HG02588 (cell line): ENCODE data around the gene PFKL.
"Not testable (repeated sequence)": the region's sequence is repeated elsewhere in the genome, so short reads cannot be mapped to it uniquely, and the experiment has no call there.

Experiments
- ATAC-seq: cut with Tn5 transposase; IDR thresholded peaks from one replicate; pipeline ENCODE4 v1.9.1; 2021; ENCODE audit warnings: mild to moderate bottlenecking, moderate library complexity; ENCODE audit not compliant: unreplicated experiment

The PFKL gene

DNA sequence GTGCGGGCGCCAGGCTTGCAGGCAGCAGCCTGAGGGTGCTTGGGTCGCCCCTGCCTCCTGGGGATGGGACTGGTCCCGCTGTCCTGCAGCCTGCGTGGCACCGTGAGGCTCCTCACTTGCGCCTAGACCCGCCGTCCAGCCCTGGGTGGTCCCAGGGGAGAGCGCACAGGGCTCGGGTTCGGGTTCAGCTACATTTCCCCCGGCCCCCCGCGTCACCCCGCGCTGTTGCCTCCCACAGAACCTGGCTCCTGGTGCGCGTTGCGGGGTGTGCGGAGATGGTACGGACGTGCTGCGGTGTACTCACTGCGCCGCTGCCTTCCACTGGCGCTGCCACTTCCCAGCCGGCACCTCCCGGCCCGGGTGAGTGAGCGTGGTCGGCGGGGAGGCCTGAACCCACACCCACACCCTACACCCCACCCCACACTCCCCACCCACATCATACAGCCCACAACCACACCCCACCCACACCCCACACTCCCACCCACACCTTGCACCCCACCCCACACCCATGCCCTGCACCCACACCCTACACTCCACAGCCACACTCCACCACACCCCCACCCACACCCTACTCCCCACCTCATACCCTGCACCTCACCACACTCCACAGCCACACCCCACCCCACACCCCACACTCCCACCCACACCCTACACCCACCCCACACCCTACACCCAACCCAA is 6.2 kb upstream of the PFKL start:
- no peak for ATAC-seq

DNA sequence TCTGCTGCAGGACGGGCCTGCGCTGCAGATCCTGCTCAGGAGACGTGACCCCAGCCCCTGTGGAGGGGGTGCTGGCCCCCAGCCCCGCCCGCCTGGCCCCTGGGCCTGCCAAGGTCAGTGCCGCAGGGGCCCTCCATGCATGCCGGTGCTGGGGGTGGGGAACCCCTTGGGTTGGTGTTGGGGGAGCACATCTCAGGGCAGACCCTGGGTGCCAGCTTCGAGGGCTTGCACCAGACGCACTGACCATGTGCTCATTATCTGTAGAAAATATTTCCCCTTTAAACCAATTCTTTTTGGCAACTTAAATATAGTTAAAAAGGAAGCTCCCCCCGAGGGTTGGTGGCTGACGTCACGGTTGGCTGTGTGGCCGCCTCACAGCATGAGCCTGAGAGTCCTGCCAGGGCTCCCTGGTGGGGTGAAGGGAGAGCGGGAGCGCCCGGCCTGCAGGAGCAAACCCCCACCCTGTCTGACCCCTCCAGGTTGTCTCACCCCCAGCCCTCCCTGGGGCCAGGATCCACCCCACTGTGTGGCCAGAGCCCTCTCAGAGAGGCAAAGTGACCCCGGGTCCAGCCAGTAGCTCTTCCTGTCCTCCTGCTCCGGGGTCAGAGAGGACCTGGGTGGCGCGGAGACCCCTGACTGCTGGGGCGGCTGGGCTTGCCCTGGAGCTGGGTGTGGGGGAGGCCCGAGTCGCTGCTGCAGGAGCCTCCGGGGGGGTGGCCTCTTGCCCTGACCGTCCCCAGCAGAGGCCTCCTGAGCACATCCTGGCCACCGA is 5.3 kb upstream of the PFKL start:
- ATAC-seq, result no peak

DNA sequence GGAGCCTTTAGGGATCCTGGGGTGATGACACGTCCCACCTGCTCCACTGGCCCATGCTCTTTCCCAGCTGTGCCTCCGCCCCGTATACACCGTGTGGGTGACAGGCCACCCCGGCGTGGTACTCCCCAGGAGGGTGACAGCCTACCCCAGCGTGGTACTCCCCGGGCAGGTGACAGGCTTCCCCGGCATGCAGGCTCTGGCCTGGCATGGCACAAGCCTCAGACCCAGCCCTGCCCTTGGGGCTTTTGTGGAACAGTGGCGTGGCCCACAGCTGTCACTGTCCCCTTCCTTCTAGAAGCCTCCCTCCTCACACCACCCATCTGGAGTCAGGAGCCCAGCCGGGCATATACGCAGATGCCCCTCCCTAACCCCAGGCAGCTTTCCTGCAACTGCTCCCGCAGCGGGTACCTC is 4.7 kb upstream of the PFKL start:
- ATAC-seq, result no peak

DNA sequence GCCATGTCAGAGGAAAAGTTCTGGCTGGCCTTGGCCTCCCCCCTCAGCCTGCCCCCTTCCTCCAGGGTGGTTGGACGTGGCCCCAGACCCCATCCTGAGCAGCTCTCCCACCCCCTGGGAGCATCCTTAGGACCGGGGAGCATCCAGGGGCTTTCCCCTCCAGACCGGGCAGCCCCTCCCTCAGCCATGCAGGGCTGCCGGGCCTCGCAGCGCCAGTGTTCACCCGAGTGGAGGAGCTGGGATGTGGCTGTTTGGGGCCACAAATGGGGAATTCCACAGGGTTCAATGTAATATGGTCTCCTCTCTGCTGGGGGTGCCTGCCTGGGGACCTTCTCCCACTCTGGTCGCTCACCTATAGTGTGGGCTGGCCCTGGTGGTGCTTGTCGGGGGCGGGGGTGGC is 4.2 kb upstream of the PFKL start:
- no peak for ATAC-seq

DNA sequence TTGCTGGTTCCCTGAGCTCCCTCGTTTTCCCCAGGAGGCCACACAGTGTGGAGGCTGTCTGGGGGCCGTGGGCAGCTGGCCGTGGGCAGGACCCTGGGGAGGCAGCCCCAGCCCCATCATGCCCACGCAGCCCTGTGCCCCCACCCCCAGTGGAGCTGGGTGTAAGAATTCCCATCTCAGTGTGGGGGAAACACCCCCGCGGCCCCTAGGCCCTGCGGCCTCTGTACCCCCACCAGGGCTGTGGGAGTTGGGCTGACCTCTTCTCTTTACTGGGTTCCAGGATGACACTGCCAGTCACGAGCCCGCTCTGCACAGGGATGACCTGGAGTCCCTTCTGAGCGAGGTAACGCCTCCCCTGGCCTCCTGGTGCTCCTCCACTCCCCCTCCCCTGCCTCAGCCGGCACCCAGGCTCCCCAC is 3.7 kb upstream of the PFKL start:
- ATAC-seq, result no peak

DNA sequence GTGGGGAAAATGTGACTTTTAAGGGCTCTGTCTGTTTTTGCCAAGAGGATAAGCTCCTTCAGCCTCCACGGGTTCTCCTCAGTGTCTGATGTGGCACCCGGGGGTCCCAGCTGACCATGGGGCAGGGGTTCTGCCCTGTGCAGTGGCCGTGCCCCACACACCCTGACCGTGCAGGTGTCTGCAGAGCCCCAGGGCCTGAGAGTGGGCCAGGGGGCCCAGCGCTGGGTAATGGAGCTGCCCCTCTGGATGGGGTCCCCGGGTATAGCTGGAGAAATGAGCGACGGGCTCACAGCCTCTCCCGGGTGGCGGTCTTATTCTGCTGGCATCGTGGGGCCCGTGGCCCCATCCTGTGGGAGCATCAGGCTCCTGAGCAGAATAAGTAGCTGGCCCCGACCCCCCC is 2.9 kb upstream of the PFKL start:
- ATAC-seq, result no peak

DNA sequence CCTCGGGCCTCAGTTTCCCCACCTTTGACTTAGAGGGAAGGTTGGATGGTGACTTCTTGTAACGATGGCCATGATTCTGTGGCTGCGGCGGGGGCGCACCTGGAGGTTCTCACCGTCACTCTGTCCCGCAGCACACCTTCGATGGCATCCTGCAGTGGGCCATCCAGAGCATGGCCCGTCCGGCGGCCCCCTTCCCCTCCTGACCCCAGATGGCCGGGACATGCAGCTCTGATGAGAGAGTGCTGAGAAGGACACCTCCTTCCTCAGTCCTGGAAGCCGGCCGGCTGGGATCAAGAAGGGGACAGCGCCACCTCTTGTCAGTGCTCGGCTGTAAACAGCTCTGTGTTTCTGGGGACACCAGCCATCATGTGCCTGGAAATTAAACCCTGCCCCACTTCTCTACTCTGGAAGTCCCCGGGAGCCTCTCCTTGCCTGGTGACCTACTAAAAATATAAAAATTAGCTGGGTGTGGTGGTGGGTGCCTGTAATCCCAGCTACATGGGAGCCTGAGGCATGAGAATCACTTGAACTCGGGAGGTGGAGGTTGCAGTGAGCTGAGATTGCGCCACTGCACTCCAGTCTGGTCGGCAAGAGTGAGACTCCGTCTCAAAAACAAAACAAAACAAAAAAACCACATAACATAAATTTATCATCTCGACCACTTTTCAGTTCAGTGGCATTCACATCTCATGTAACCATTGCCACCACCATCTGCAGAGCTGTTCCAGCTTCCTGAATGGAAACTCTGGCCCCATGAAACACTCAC is 2.1 kb upstream of the PFKL start:
- ATAC-seq, result no peak

DNA sequence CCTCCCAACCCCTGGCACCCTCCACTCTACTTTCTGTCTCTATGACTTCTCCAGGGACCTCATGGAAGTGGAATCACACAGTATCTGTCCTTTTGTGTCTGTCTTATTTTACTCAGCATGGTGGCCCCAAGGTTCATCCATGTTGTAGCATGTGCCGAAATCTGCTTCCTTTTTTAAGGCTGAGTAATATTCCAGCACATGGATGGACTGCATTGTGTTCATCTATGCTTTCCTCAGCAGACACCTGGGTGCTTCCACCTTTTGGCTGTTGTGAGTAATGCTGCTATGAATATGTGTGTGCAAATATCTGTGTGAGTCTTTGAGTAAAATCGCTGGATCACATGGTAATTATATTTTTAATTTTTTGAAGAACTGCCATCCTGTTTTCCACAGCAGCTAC is 1.6 kb upstream of the PFKL start:
- ATAC-seq, result no peak

DNA sequence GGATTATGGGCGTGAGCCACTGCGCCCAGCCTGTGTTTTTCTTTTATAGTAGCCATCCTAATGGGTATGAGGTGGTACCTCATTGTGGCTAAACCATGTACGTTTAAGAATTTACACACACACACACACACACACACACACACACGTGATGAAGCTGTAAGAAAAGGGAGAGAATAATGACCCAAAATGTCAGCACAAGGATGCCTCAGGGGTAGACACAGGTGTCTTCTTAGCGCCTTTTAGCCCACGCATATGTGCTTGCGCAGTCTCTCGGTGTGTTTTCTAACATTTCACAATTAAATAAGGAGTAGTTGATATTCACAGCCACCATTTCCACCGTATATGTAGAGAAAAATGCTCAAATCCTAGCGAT is 782 bp upstream of the PFKL start:
- ATAC-seq, result no peak

DNA sequence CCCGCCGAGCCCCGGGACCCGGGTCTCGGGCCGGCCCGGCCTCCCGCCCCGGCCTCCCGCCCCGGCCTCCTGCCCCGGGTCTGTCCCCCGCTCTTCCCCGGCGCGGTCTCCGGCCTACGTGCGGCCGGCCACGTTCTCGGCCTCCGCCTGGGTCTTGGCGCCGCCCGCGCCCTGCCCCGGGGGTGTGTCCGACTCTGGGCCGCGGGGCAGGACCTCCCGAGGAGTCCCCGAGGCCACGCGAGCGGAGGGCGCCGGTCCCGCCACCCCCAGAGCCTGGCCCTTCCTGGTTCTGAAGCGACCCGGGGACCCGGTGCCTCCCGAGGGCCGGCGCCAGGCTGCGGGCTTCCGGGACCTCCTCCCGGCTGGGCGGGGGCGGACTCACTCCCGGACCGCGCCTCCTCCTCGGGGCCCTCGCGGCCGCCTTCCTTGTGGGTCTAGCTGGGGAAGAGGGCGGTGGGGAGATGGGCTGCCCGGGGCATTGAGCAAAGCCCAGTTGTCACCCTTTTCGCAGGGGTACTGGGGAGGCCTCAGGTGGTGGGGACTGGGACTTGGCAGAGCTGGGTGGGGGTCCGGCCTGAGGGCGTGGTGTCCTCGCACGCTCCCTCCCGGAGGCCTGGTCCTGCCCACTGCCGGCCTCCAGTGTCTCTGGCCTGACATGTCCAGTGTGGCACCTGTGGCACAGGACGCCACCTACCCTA is 558 bp downstream of the PFKL start:
- ATAC-seq, result peak; percentile 35

DNA sequence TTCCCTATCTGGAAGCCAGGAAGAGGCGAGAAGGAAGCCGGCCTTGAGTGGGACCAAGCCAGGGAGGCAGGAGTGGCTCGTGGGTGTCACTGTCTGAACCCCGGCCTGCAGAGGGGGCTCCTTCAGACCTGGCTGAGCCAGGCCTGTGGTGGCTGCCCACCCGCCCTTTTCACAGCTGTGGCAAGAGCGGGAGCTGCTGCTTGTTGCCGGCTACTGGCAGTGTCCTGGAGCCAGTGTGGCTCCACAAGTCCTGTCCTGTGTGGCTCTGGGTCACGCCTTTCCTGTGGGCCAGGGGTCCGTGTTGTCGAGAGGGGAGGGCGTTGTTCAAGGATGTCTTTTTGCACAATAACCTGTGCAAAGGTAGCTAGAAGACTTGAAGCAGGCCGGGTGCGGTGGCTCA is 1.3 kb downstream of the PFKL start:
- no peak for ATAC-seq

DNA sequence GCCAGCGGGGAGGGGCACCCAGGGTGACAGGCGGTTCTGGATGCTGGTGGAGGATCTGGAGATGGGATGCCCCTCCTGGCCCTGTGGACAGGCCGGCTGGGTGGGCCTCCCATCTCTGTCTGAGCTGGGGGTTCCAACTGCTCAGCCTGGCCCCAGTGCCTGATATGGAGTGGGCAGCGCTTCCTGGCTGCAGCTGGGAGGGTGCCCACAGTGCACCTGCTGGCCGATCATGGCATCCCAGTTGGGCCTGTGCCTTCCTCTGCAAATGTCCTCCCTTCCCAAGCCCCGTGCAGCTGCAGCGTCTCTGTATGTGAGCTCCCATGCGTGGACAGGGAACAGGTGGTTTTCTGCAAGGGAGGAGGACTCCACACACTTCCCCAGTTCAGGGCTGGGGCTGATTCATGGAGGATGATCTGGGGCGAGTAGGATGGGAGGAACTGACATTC is 2.1 kb downstream of the PFKL start:
- no peak for ATAC-seq

DNA sequence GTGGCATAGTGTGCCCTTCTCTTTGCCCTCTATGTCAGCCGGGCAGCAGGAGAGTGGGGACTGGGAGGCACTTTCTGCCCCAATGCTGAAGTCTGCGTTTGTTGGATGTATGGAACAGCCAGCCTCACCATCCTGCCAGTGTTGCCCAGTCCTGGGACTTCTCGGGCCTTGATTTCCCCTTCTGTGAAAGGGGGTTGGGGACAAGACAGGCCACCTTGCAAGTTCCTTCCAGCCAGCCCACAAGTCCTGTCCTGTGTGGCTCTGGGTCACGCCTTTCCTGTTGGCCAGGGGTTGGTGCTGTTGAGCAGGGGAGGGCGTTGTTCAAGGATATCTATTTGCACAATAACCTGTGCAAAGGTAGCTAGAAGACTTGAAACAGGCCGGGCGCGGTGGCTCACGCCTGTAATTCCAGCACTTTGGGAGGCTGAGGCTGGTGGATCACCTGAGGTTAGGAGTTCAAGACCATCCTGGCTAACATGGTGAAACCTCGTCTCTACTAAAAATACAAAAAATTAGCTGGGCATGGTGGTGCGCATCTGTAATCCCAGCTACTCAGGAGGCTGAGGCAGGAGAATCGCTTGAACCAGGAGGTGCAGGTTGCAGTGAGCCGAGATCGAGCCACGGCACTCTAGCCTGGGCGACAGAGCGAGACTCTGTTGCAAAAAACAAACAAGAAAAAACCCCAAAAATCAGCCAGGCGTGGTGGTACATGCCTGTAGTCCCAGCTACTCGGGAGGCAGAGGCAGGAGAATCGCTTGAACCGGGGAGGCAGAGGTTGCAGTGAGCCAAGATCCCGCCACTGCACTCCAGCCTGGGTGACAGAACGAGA is 2.9 kb downstream of the PFKL start:
- not testable (repeated sequence) for ATAC-seq

DNA sequence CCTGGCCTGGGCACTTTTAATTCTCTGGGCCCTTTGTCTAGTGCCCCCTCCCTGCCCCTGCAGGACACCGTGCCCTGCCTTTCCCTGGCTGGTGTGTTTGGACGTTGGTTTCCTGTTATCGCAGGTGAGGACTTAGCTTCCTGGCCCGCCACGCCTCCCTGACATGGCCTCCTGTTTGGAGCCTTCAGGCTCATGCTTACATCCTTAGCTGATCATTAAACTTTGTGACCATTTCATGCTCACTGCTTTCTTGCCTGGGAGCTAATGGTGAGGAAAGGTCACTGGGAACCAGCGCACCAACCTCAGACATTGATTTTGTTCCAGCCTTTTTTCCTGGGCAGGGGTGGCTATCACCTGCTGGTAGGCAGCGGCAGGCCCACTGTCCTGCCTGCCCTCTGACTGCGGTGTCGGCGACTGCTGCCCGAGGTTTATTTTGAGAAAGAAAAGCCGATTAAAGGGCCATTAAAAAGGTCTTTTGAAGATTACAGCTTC is 3.7 kb downstream of the PFKL start:
- ATAC-seq, result no peak

DNA sequence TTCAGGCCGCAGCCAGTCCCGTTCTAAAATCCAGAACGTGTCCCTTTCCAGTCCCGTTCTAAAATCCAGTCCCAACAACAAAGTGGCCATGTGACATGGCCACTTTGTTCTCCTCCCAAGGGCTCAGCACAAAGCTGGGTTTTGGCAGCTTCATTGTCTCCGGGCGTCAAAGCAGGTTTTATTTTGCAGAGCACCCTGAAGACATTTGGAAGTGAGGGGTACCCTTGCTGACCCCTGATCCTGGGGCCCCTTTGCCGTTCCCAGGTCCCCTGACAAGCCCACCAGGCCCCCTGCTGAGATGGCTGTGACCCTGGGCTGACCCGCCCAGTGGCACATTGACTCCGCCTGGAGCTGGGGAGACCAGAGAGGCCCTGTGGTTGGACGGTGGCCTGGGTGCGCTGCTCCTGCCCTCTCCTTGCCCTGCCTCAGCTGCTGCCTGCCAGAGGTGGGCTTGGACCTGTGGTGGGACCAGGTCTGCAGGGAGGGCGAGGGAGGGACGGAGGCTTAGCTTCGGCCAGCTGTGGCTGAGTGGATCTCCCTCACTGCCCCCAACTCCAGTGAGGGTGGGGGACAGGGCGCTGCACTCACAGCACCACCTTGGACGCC is 4.3 kb downstream of the PFKL start:
- ATAC-seq, result no peak

DNA sequence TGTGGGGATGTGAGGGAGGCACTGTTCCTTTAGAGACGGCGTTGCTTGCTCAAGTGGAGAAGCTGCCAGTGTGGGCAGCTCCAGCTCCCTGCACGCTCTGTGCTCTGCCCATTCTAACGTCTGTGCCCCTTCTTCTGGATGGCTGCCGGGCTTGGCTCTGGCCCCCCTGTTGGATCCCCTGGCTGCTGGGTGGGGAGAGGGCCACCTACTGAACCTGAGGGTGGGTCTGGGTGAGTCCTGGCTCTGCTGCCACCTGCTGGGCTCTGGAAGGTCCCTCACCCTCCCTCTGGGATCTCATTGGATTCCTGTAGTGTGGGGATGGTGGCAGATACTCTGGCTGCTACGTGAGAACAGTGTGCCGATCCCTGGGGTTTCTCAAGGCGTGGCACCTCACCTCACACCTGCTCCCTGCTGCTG is 5.0 kb downstream of the PFKL start:
- no peak for ATAC-seq

DNA sequence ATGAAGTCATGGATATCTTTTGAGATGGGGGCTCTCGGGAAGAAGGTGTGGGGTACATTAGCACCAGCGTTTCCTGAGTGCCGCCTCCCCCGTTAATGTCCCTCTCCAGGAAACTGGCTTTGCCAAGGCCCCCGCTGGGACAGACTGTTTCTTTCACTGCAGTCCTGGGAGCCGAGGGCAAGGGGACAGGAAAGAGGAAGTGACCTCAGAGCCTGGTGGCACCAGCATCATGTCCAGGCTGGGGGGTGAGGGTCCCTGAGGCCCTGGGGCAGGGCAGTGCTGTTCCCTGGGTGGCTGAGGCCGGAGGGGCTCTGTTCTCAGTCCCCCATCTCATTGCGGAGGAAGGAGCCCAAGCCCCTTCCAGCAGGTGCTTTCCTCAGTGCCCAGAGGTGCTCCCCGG is 5.8 kb downstream of the PFKL start:
- no peak for ATAC-seq

DNA sequence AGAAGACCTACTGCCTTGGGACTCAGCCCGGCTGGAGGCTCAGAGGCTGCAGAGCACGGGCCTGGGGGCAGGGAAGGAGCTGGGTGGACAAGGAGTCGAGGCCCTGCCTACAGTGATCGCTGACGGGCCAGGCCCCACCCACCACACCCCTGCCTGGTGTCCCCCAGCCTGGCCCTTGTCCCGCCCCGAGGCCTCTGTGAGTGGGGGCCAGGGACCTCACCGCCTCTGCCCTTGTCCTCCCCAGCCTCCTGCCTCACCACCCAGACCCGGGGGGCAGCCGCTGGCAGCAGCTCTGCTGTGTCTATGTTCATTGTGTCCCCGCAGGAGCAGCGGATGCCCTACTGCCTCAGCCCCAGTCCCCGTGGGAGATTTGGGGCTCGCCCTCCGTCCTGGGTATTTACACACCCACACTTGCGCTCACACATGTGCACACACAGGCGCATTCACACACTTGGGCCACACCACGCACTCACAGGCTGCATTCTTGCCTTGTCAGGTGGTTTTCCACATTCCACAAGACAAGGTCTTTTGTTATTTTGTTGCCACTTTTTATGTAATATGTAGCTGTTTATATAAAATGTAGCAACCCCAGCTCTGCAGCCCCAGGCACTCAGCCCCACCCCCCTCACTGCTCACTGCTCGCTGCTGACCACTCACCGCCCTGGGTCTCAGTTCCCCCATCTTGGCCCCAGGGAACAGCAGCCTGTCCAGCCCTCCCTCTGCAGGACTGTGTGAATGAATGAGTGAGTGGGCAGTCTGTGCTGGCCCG is 7.3 kb downstream of the PFKL start:
- no peak for ATAC-seq
